Renal pelvis (tissue), 4 donors: ENCODE measurements around the gene RRP1B. TPM values are rescaled to one million over a fixed set of nuclear protein-coding genes. Genes with fewer than 3 reads are reported as not detected.
"Not testable (repeated sequence)": the region's sequence is repeated elsewhere in the genome, so short reads cannot be mapped to it uniquely, and the experiment has no call there.

Source experiments
- DNase-seq: peaks from one replicate; pipeline ENCODE4 v3.0.0-alpha.2; 2013
- polyA plus RNA-seq, 3 donors: library from polyadenylated mRNA; unstranded; fragments of 120-200 nt; gene quantifications; one replicate each; pipeline ENCODE4 v1.2.1, GENCODE V29; 2013; ENCODE audit not compliant: insufficient read length in 3 of 3

Gene RRP1B
- polyA plus RNA-seq, 3 donors, result 29.8 to 33.1 (median 32.0) TPM

GRCh38 chr21:43665879-43666278, 6.5 kb downstream of the RRP1B start:
- DNase-seq, result no peak

GRCh38 chr21:43667191-43667904, 8.0 kb downstream of the RRP1B start:
- DNase-seq, result no peak

DNA sequence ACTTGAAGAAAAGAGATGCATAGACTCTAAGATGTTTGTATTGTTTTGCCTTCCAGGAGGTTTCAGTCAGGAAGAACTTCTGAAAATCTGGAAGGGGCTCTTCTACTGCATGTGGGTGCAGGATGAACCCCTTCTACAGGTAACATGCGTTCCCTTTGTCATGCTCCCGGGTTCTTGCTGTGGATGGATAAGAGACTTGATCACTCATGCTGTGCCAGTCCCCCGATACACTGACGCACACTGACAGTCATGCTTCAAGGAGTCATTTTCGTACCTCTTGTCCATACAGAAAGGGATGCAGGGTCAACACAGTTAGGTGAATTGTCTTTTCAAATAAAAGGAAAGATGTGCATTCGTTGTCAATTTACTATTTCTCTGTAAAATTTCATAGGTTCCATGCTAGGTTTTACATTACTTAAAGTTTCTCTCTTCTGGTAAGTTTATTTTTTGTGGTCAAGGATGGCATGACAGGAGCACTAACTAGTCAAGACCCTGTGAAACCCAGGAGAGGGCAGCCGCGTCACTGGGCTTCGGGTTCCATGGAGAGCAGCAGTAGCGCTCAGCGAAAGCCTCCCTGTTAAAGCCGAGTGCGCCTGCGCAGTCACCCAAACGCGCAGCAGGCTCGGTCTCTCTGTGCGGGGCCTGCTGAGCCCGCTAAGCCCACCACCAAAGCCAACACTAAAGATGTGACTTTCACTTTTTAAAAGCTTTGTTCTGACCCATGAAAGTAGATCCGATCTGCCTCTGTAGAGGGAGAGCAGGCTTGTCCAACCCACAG, 10.7 kb downstream of the RRP1B start:
- DNase-seq, result no peak

- no peak for DNase-seq
Observed at GRCh38 chr21:43675871-43676270, 16.5 kb downstream of the RRP1B start.

DNA sequence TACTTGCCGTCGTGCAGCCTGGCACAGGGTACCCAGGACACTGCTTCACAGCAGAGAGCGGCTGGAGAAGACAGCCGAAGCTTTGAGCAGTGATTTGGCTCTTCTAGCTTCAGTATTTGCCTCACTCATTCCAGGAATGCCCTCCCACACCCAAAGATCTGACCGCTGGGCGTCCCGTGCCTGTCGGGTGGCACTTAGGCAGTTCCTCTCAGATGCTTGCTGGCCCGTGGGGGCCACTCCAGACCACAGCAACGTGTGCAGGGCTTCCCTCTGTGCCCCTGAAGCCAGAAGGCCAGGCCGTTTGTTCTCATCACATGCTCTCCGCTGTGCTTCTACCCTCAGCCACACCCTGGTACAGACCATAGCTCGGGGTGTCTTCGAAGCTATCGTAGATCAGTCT, 17.0 kb downstream of the RRP1B start:
- DNase-seq, result no peak

- DNase-seq, result no peak
Observed at GRCh38 chr21:43679951-43680350, 20.6 kb downstream of the RRP1B start.

DNA sequence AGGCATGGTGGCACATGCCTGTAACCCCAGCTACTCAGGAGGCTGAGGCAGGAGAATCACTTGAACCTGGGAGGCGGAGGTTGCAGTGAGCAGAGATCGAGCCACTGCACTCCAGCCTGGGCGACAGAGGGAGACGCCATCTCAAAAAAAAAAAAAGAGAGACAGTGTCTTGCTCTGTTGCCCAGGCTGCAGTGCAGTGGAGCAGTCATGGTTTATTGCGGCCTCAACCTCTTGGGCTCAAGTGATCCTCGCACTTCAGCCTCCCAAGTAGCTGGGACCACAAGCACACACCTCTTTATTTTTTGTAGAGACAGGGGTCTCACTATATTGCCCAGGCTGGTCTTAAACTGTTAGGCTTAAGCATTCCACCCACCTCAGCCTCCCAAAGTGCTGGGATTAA, 21.1 kb downstream of the RRP1B start:
- DNase-seq, result not testable (repeated sequence)

- no peak for DNase-seq
Observed at GRCh38 chr21:43681650-43682049, 22.3 kb downstream of the RRP1B start.

DNA sequence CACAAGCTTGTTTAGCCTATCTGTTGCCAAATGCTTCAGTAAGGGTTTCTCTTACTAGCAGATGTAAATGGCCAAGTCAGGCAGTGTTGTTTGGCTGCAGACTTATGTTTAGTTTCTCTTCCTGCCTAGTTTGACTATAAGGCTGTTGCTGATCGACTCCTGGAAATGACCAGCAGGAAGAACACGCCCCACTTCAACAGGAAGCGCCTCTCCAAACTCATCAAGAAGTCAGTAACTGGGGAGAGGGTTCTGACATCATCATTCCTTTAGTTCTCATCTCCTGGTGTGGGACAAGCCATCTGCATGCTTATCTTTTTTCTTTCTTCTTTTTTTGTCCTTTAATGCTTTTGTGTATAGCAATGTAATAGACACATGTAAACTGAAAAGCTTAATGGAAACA, 25.1 kb downstream of the RRP1B start:
- no peak for DNase-seq

GRCh38 chr21:43686811-43687565, 27.6 kb downstream of the RRP1B start:
- no peak for DNase-seq

DNA sequence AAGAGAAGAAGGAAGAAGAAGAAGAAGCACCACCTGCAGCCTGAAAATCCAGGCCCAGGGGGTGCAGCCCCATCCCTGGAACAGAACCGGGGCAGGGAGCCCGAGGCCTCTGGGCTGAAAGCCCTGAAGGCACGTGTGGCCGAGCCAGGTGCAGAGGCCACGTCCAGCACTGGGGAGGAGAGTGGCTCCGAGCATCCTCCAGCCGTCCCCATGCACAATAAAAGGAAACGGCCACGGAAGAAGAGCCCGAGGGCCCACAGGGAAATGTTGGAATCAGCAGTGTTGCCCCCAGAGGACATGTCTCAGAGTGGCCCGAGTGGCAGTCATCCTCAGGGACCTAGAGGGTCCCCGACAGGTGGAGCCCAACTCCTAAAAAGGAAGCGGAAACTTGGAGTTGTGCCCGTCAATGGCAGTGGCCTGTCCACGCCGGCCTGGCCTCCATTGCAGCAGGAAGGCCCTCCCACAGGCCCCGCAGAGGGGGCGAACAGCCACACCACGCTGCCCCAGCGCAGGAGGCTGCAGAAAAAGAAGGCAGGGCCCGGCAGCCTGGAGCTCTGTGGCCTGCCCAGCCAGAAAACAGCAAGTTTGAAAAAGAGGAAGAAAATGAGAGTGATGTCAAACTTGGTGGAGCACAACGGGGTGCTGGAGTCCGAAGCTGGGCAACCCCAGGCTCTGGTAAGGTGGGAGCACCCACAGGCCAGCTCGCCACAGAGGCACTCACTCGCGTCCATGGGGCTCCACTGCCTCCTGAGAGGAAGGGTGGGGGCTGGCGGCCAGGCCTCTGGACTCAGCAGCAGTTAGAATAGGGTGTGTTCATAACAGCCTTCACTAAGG, 28.4 kb downstream of the RRP1B start:
- DNase-seq, result no peak

GRCh38 chr21:43688906-43689305, 29.5 kb downstream of the RRP1B start:
- DNase-seq, result no peak

DNA sequence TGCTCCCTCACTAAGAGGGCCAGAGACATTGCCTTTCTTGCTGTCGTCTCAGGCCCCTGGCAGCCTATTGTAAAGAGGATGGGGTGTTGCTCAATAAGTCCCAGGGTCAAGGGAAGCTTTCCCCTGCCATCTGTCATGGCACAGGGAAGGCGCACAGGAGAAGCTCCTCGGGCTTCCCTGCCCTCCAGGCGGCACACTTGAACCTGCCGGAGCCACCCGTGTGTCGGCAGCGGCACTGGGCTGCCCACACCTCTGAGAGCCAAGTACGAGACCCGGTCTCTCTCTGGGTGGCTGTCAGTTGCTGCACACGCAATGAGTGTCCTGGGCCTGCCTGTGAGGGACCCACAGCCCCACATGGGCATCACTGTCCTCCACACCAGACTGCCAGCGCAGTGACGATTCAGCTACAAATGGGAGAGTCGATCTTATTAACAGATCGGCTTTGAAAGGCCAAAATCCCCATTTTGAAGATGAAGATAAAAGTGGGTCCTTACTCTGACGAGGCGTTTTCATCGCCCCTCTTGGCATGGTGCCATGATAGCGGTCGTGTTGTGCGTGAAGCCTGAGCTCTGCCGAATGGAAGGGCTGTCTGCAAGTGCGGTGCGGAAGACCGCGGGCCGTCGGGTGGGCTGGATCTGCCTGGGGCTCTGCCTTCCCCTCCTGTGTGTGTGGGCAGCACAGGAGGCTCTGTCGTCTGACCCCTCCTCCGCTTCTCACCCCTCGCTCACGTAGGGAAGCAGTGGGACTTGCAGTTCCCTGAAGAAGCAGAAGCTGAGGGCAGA, 30.4 kb downstream of the RRP1B start:
- DNase-seq, result no peak

GRCh38 chr21:43690346-43690745, 31.0 kb downstream of the RRP1B start:
- no peak for DNase-seq

GRCh38 chr21:43691086-43691795, 31.9 kb downstream of the RRP1B start:
- DNase-seq, result no peak

- DNase-seq, result no peak
Observed at GRCh38 chr21:43691801-43692200, 32.4 kb downstream of the RRP1B start.

DNA sequence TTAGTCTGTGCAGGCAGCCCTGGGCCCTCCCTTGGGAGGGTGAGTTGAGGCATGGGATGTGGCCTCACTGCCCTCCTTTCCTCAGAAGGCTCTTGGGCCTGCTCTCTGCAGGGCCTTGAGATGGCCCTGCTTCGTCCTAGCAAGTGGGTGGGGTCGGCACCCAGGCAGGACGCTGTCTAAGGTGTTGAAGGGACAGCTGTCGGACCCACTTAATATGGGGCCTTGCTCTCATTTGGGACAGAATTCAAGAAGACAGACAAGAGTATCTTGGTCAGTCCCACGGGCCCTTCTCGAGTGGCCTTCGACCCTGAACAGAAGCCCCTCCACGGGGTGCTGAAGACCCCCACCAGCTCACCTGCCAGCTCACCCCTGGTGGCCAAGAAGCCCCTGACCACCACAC, 33.6 kb downstream of the RRP1B start:
- DNase-seq, result no peak

DNA sequence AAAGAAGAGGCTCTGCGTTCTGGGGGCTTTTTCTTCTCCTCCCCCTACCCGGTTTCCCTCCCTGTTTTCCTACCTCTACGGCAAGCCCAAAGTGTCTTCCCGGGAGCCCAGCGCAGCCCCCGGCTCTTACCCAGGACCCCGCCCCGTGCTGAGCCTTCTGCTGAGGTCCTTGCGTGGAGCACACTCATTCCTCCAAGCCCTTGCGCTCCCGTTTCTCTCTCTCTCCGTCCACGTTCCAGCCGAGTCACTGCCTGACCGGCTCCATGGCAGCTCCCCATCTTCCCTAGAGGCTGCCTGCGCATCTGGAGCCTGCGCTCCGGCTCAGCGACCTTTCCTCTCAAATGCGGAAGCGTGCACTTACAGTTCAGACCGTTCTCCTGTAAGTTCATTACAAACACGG, 34.6 kb downstream of the RRP1B start:
- no peak for DNase-seq

GRCh38 chr21:43694437-43695079, 35.2 kb downstream of the RRP1B start:
- DNase-seq, result no peak

GRCh38 chr21:43696214-43696613, 36.9 kb downstream of the RRP1B start:
- no peak for DNase-seq
